SW480 (cell line): ENCODE results near the gene ATL3.
"Not testable (repeated sequence)": the region's sequence is repeated elsewhere in the genome, so short reads cannot be mapped to it uniquely, and the experiment has no call there.

ENCODE experiments used
- DNase-seq: peaks from one replicate; pipeline ENCODE4 v3.0.0-alpha.2; 2016; ENCODE audit warnings: low spot score

The ATL3 gene

GRCh38 chr11:63681321-63682065, 10.3 kb upstream of the ATL3 start, which contains the start of gene RTN3:
RTN3 (plus strand) TSS chr11:63681500; CDS start chr11:63681637, 137 bp downstream.
- DNase-seq, result peak; percentile 96

GRCh38 chr11:63680834-63681320, 9.7 kb upstream of the ATL3 start:
- peak; percentile 61 for DNase-seq

DNA sequence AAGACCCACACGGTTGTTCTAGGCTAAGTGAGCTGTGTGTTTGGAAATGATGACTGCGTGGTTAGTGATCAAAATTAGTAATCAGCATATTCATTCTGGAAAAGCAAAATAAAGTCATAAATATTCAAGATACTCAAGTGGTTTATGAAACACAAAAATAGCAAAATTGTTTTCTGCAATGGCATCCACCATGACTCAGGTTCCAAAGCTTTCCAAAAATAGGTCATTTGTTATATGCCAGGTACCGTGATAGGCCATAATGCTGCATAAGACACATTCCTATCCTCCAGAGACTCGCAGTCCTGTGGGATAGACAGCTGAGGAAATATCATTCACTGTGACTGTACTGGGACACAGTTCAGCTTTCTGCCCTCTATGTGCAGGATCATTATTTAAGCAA, 2.4 kb upstream of the ATL3 start:
- no peak for DNase-seq

DNA sequence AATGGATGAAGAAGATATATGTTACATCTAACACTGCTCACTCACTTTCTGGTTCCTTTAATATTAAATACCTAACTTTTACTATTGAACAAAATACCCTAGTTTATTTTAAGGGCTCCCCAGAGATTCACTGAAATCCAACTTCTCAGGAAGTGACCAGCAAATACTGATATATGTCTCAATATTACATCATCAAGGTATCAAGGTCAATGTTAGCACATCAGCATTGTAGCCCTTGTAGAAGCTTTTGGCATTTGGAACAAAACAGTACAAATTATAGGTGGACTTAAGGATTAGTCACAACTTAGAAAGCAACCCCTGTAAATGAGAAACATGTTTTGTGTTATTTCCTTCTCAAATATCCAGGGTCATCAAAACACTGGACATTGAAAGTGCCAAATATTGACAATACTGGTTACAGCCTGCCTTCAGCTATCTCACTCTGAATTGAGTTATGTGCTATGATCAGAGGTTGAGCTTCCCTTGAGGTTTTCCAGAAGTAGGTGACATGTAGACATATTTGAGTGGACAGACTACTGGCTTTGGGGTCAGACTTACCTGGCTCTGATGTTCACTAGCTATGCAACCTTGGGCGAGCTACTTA, 1.9 kb upstream of the ATL3 start:
- DNase-seq, result peak; percentile 52

DNA sequence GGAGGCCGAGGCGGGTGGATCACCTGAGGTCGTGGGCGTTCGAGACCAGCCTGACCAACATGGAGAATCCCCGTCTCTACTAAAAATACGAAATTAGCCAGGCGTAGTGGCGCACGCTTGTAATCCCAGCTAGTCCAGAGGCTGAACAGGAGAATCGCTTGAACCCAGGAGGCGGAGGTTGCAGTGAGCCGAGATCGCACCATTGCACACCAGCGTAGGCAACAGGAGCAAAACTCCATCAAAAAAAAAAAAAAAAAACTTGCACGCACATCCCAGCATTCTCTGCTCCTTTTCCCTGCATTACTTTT, 934 bp upstream of the ATL3 start:
- DNase-seq, result no peak

DNA sequence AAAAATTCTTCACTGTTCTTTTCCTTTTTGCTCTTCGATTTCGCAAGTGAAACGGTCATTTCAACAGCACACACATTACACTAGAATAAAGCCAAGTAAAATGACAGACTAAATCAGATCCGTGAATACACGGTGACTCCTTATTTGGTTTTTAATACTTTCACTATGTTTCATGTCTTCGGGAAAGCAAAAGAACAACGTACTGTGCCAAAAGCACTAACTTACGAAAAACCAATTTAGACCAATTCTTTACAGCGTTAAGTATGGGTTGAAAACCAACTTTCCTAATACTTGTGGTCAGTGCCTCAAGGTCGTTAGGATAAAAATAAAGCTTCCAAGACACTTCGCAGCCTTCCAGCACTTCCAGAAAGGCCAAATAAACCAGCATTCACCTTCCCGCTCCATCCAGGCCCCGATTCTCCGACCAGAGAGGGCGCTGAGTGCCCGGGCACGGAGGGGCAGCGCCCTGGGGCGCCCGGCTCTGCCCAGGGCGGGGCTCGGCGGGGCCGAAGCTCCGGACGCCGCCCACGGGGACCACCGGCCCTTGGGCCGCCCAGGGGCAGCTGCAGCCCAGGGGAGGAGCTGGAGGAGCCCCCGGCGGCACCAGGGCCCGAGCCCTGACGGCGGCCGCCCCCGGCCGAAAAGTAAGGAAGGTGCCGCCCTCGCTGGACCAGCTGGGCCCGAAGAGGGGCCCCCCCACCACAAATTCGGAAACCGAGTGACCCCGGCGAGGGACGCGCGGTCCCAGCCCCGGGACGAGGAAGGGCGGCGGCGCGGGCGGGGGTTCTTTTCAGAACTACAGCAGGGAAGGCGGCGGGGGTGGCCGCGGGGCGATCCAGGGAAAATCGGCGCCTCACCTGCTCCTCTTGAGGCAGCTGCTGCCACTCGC, 499 bp downstream of the ATL3 start:
- DNase-seq, result peak; percentile 63

DNA sequence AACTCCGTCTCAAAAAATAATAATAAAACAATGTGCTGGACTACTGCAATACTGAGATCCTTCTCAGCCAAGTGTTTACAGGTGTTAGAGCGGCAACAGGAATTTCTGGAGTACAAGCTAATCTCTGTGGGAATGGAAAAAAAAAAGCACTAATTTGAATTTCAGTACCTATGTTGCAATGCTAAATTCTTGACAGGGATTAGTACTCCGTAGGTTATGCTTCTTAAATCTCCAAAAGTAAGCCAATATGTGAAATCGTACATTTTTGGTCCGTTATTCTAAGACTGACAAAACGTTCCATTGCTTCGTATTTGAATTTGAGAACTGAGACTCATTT, 1.1 kb downstream of the ATL3 start:
- no peak for DNase-seq

- peak; percentile 70 for DNase-seq
Observed at GRCh38 chr11:63667995-63668795, 3.0 kb downstream of the ATL3 start.

- DNase-seq, result no peak
Observed at GRCh38 chr11:63666874-63667273, 4.3 kb downstream of the ATL3 start.

DNA sequence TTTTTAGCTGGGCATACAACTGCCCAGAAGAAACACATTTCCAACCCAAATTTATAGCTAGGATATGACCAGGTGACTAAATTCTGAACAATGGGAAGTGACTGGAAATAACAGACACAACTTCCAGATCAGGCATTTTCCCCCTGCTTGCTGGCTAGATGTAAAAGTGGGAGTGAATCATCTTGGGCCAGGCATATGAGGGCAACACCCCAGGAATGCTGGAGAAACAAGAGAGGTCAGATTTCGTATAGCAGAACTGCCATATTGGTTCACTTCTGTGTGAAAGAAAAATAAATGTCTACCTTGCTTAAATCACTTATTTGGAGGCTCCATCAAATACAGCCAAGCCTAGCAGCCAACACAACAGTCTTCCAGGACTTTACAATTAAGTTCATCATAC, 7.4 kb downstream of the ATL3 start:
- no peak for DNase-seq

- no peak for DNase-seq
Observed at GRCh38 chr11:63660972-63661371, 10.2 kb downstream of the ATL3 start.

GRCh38 chr11:63652671-63653070, 18.5 kb downstream of the ATL3 start:
- no peak for DNase-seq

- no peak for DNase-seq
Observed at GRCh38 chr11:63643205-63643604, 28.0 kb downstream of the ATL3 start.

- DNase-seq, result no peak
Observed at GRCh38 chr11:63641727-63642126, 29.4 kb downstream of the ATL3 start.

DNA sequence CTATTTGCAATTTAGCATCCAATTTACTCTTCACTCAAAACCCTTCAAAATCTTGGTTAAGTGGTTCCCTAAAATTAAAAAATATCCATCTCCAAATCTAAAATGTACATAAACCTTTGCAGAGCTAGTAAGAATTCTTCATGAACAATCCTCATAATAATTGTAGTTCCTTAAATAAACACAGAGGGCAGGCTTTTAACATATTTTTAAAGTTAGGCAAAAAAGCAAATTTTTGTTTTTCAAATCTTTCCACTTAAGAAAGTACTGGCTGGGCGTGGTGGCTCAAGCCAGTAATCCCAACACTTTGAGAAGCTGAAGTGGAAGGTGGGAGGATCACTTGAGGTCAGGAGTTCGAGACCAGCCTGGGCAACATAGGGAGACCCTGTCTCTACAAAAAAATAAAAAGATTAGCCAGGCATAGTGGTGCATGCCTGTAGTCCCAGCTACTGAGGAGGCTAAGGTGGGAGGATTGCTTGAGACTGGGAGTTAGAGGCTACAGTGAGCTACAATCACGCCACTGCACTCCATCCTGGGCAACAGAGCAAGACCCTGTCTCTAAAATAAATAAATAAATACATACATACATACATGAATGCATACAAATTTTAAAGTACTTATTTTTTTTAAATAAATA, 31.9 kb downstream of the ATL3 start:
- DNase-seq, result no peak

DNA sequence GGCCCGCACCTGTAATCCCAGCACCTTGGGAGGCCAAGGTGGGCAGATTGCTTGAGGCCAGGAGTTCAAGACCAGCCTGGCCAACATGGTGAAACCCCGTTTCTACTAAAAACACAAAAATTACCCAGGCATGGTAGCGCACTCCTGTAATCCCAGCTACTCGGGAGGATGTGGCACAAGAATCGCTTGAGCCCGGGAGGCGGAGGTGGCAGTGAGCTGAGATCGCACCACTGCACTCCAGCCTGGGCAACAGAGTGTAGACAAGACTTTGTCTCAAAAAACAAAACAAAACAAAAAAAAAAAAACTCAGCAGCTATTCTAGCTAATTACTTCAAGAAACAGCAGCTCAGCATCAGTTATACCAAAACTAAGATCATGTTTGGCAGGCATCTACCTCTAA, 32.7 kb downstream of the ATL3 start:
- DNase-seq, result not testable (repeated sequence)

DNA sequence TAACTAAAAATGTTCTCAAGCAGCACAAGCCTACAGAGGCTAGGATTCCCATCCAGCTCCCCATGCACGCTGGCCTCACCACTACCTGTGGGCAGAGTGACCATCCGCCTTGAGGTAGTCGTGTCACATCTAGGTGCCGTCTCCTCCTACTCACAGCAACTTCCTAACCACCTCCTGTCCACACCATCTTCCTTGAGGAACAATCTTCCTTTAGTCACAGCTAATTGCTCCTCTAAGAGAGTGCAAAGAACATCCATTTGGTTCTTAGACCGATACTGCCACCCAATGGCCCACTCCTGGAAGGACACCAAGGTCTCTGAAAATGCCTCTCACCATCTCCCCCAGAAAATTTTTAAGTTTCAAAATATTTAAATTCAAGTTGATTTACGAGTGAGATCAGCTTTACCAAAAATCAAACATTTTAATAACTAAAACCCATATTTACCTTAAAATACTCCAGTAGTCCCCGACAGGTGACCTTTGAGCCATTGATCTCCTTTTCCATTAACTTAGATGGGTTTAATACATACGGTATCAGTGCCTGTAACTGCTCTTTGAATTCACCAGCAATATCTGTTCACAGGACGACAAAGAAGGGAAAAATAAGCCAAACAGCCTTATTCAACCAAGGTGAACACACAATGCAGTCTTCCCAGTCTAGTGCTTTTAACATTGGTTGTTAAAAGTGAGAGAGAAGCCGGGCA, 35.3 kb downstream of the ATL3 start:
- DNase-seq, result peak; percentile 36

- DNase-seq, result no peak
Observed at GRCh38 chr11:63629426-63629825, 41.8 kb downstream of the ATL3 start.

DNA sequence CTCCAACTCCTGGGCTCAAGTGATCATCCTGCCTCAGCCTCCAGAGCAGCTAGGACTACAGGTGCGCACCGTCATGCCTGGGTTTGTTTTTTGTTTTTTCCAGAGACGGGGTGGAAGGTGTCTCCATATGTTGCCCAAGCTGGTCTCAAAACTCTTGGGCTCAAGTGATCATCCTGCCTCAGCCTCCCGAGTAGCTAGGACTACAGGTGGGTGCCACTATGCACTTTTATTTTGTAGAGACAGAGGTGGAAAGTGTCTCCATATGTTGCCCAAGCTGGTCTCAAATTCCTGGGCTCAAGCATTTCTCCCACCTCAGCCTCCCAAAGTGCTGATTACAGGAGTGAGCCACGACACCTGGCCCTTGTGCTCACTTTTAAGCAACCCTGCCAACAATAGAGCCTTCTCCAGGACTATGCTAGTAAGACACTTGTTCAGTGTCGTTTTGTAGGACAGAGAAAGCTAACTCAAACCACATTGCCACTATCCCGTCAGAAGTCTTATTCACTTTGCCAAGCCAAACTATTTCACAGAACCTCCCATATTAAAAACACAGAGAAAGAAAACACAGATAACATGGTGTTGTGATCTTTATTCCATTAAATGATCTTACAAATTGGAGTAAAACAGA, 47.5 kb downstream of the ATL3 start:
- no peak for DNase-seq

DNA sequence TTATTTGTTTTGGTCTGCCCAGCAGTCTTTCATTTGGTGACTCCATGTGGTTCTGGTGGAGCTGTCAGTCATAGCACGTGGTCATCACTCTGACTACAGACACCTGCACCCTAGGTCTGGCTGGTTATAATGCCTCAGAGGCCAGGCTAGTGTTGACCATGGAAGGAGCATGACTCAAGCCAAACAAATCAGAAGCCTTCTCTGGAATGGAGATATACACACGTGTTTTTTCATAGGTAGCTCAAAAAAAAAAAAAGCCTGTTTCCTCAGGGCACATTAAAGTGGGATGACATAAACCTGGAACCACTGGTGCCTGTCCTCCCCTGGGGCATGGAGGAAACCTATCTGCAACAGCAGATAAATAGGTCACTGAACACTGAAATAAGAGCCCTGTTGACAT, 48.9 kb downstream of the ATL3 start:
- peak; percentile 21 for DNase-seq

DNA sequence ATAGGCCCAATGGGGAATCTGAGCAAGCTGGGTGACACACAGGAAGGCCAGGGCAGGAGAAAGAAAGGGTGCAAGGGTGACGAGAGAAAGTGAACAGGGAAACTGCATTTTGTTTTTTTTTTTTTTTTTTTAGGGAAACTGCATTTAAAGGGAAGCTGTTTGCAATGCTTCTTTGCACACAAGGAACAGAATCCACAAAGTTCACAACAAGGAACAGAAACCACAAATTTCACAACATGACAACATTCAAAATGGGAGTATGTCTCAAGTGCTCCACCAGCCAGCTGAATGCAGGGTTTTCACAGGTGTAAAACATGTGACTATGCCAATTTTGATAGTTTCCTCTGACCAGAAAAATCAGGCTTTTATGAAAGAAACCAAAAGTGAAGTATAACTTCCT, 50.1 kb downstream of the ATL3 start:
- DNase-seq, result no peak
